ENCODE results near the gene TALDO1. TPM values are rescaled to one million over a fixed set of nuclear protein-coding genes. Genes with fewer than 3 reads are reported as not detected.

Gene TALDO1
- total RNA-seq, 1 experiment from 2014 or later: 268 TPM

DNA sequence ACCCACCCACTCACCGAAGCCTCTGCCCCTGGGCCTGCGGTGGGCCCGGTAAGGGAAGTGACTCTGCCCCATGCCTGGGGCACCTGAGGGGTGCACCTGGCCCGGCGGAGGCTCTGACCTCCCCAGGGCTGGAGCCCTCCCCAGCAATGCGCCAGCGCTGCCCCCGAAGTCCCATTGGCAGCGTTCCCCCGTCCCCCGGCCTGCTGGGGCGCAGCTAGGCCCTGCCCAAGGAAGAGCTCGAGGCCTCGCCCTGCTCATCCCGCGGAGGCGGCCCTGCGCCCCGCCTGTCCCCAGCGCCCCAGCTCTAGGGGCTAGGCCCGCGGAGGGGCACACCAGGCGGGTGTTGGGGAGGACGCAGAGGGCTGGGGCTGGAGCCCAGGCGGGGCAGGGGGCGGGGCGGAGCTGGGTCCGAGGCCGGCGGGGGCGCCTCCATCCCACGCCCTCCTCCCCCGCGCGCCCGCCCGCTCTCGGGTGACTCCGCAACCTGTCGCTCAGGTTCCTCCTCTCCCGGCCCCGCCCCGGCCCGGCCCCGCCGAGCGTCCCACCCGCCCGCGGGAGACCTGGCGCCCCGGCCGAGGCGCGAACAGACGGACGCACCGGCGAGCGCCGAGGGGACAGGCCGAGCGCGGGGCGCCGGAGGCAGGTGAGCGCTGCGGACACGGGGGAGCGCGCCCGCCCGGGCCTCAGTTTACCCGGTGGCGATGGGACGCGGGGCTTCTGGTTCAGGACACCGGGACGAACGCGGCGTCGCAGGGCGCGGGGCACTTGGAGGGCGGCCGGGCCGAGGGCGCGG, 41.4 kb upstream of the TALDO1 start, which contains the start of gene EPS8L2:
Gene EPS8L2 (plus strand): TSS at position 586 of the 793 bp plus-strand sequence. CDS start 3,177 bp downstream, outside the sequence.
- Mint-ChIP-seq H3K4me1 (peaks cover 15 to 29% of the 10 kb centered on the region in 2 experiments), H3K27me3 (ENCODE audit: low read depth) (no peaks in the 10 kb centered on the region), H3K36me3 (ENCODE audit: insufficient read depth in 1 of 3, low read depth in 3 of 3) (peaks cover 0 to 8% (median 7%) of the 10 kb centered on the region in 3 experiments; a peak in 2 of 7 replicates), H3K9me3 (no peaks in the 10 kb centered on the region), H3K27ac (peak within 1 kb of the TSS in 2 of 3 experiments; percentile 52 to 68; a peak in 2 of 7 replicates), H3K4me3 (peak within 1 kb of the TSS; percentile 70 to 71)
- no peak within 1 kb of the TSS for H3T11ph ChIP-seq (ENCODE audit: low read length)
- TF ChIP-seq, protein P1, sequence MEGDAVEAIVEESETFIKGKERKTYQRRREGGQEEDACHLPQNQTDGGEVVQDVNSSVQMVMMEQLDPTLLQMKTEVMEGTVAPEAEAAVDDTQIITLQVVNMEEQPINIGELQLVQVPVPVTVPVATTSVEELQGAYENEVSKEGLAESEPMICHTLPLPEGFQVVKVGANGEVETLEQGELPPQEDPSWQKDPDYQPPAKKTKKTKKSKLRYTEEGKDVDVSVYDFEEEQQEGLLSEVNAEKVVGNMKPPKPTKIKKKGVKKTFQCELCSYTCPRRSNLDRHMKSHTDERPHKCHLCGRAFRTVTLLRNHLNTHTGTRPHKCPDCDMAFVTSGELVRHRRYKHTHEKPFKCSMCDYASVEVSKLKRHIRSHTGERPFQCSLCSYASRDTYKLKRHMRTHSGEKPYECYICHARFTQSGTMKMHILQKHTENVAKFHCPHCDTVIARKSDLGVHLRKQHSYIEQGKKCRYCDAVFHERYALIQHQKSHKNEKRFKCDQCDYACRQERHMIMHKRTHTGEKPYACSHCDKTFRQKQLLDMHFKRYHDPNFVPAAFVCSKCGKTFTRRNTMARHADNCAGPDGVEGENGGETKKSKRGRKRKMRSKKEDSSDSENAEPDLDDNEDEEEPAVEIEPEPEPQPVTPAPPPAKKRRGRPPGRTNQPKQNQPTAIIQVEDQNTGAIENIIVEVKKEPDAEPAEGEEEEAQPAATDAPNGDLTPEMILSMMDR (conservative IDR thresholded peaks at IDR 0.05): no peak
- peaks cover 3% of the 10 kb centered on the region for H3K23me2 ChIP-seq (ENCODE audit: insufficient read length, low read depth, low read length, poor library complexity, severe bottlenecking)
- no peak within 1 kb of the TSS for H3K4ac ChIP-seq (ENCODE audit: low read depth, low read length)
- peaks cover 5% of the 10 kb centered on the region; the same call in 1 of the 2 replicates for H3K4me1 ChIP-seq (ENCODE audit: insufficient read depth, low read length)
- H2BK20ac ChIP-seq (ENCODE audit: low read depth, low read length, poor library complexity, severe bottlenecking): no peak within 1 kb of the TSS
- no peak within 1 kb of the TSS for H3K9ac ChIP-seq (ENCODE audit: extremely low read depth, insufficient read length, low read length)
- no peak within 1 kb of the TSS for H3K56ac ChIP-seq (ENCODE audit: insufficient read length, low read depth, low read length)
- no peak within 1 kb of the TSS for H3K18ac ChIP-seq (ENCODE audit: insufficient read length, low read depth, low read length)
- no peaks in the 10 kb centered on the region for H3K27me3 ChIP-seq (ENCODE audit: insufficient read depth, low read length)
- H4K5ac ChIP-seq (ENCODE audit: insufficient read length, low read depth, low read length): no peak within 1 kb of the TSS
- H2BK12ac ChIP-seq (ENCODE audit: insufficient read length, low read depth, low read length): no peak within 1 kb of the TSS
- H3K14ac ChIP-seq (ENCODE audit: insufficient read depth, low read length): no peak within 1 kb of the TSS; the same call in 1 of the 2 replicates
- H3K4me2 ChIP-seq (ENCODE audit: insufficient read depth, insufficient read length, low read length): peak within 1 kb of the TSS; percentile 33
- H4K91ac ChIP-seq (ENCODE audit: insufficient read length, low read depth, low read length): no peak within 1 kb of the TSS
- no peak within 1 kb of the TSS for H2BK5ac ChIP-seq (ENCODE audit: insufficient read length, low read length)
- H3K27ac ChIP-seq (ENCODE audit: insufficient read length, low read depth, low read length): no peak within 1 kb of the TSS
- no peaks in the 10 kb centered on the region for H3K79me2 ChIP-seq (ENCODE audit: insufficient read depth, low read length)
- H2AFZ ChIP-seq (ENCODE audit: low read length): no peak within 1 kb of the TSS
- no peak within 1 kb of the TSS for H4K8ac ChIP-seq (replicated peaks; ENCODE audit: insufficient read length, low read depth, low read length)
- no CpG with 5 or more reads among the region's 90 CpGs for WGBS (ENCODE audit: extremely low coverage, insufficient read length, low lambda C conversion rate)
- no peaks in the 10 kb centered on the region for H4K20me1 ChIP-seq (ENCODE audit: control insufficient read depth, insufficient read depth, insufficient read length)
- no peak within 1 kb of the TSS for H2AK5ac ChIP-seq (ENCODE audit: insufficient read length, low read length)
- no peak within 1 kb of the TSS for H2BK120ac ChIP-seq (ENCODE audit: low read depth, low read length, poor library complexity, severe bottlenecking)
- H3K9me3 ChIP-seq (ENCODE audit: control insufficient read depth, low read depth, low read length): no peaks in the 10 kb centered on the region
- H3K23ac ChIP-seq (ENCODE audit: insufficient read length, low read depth, low read length): no peak within 1 kb of the TSS
- DNase-seq: peak; percentile 45
- H3K79me1 ChIP-seq (ENCODE audit: insufficient read depth, low read depth, low read length, poor library complexity, severe bottlenecking): no peaks in the 10 kb centered on the region
- H2BK15ac ChIP-seq (ENCODE audit: low read depth, low read length): no peak within 1 kb of the TSS

All from H9 (cell line).